GM19455 (cell line): ENCODE results near the gene GOLGA6L4.
"Not testable (repeated sequence)": the region's sequence is repeated elsewhere in the genome, so short reads cannot be mapped to it uniquely, and the experiment has no call there.

Source experiments
- ATAC-seq: cut with Tn5 transposase; IDR thresholded peaks from one replicate; pipeline ENCODE4 v1.9.1; 2021; ENCODE audit not compliant: unreplicated experiment

Gene GOLGA6L4

GRCh38 chr15:84235573-84235972 is at the start of gene GOLGA6L4:
GOLGA6L4 (plus strand) TSS chr15:84235773; CDS start chr15:84235835, 62 bp downstream.
- not testable (repeated sequence) for ATAC-seq

GRCh38 chr15:84192982-84193381 is 42.6 kb upstream of the GOLGA6L4 start:
- ATAC-seq: not testable (repeated sequence)

GRCh38 chr15:84195603-84196002 is 40.0 kb upstream of the GOLGA6L4 start:
- peak; percentile 79 for ATAC-seq

GRCh38 chr15:84196530-84197188 is 38.9 kb upstream of the GOLGA6L4 start:
- not testable (repeated sequence) for ATAC-seq

GRCh38 chr15:84199865-84200264 is 35.7 kb upstream of the GOLGA6L4 start:
- ATAC-seq: not testable (repeated sequence)

GRCh38 chr15:84246441-84246840 is 10.9 kb downstream of the GOLGA6L4 start:
- ATAC-seq: not testable (repeated sequence)
